HCEC 1CT (cell line): ENCODE data around the gene OTOP1.
A peak's percentile ranks its signal among the peaks of the same experiment; 100 is the strongest.
"Not testable (repeated sequence)": the region's sequence is repeated elsewhere in the genome, so short reads cannot be mapped to it uniquely, and the experiment has no call there.

Experiments used
- DNase-seq: peaks from one replicate; pipeline ENCODE4 v3.0.0-alpha.2; 2017

Gene OTOP1

DNA sequence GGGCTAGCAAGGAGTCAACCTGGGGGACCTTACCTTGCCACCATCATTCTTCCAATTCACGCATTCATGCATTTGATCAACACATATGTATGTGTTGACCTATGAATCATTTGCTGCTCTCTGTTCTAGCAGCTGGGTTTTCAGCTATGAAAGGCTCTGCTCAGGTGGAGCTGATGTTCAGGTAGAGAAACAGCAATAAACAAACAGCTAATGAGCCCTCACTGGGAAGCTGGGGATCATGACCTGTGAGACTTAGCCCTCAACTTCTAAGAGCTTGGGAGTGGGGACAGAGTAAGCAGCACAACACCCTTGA, 1.6 kb upstream of the OTOP1 start:
- DNase-seq: no peak

DNA sequence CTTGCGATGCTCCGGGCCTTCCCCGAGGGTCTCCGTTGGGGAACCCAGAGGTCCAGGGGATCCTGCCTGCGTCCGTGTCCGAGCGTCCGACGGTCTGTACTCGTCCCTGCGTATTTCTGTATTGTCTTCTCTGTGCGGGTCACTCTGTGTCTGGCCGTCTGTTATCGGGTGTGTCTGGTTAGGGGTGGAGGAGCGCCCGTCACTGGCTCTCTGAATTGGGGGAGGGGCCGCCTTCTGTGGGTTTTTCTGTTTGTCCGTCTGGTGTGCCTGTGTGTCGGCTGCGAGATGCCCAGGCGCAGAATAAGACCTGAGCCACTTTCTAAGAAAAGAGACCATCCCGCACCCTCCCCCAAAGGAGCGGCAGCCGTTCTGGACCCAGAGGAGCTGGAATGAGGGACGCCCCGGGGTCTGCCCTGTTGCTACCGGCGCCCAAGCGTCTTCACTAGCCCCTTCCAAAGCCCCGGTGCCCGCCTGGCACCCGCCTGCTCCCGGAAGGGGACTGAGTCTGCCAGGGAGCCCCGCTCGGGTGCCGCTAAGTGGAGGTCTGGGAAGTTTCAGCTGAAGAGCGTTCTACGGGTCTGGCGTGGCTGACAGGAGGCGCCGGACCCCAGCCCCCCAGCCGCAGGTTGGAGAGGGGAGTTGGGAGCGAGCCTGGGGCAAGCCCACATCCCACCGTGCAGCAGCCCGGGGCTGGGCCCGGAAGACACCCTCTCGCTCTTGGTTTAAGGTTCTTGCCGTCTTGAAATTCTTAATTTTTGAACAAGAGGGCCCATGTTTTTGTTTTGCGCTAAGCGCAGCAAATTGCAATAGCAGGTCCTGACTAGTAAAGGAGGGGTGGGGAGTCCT, 1.0 kb upstream of the OTOP1 start:
- no peak for DNase-seq

DNA sequence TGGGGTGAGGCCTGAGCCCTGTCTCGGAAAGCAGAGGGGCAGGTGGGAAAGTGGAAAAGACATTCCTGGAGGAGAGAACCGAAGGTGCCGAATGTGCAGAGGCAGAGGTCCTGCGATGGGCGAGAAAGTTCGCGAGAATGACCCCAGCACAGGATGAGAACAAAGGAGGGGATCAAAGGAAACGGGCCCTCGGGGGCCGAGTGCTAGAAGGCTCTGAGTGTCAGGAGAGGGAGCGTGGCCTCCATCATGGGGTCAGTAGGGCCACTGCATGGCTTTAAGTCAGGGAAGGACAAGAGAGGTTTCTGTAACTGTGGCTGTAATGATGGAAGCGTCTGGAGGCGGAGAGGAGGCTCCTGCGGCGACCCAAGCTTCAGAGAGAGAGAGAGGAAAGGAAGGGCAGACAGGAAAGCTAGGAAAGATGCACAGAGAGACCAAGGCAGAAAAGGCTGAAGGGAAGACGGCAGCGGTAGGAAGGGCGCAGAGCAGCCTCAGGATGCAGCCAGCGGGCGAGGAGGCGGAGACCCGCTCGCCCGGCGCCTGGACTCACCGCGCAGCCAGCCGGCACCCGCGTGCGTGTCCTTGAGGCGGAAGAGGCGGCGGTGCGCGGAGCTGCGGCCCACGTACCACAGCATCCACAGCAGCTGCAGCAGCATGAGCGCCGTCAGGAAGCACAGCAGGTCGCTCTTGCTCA, 669 bp downstream of the OTOP1 start:
- no peak for DNase-seq

DNA sequence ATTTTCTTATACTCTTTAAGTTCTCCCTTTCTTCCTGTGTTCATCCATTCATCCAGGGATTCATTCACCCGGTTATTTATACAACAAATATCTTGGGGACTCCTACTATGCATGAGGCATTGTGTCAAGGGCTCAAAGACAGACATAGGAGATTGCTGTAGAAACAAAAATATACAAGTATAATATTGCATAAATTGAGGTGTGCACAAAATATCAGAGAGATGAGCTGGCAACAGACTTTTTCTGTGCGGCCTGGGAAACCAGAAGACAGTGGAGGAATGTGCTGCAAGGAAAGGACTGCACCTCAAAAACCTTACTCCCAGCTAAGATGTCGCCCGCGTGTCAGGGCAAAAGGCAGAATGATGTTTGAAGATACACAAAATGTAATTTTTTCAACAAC, 9.6 kb downstream of the OTOP1 start:
- peak; percentile 0 for DNase-seq

DNA sequence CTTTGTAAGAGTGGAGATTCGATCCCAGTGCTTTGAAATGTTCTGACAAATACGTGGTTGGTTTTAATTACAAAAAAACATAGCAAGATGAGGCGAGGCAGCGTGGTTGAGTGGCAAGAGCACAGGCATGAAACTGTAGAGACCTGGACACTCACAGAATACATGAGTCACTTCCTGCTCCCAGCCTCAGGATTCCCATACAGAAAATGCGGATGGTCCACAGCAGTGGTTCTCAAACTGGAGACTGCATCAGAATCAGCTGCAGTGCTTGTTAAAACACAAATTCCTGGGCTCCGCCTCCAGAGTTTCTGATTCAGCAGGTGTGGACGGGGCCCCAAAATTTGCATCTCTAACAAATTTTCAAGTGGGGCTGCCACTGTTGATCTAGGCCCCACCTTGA, 10.1 kb downstream of the OTOP1 start:
- peak; percentile 34 for DNase-seq

DNA sequence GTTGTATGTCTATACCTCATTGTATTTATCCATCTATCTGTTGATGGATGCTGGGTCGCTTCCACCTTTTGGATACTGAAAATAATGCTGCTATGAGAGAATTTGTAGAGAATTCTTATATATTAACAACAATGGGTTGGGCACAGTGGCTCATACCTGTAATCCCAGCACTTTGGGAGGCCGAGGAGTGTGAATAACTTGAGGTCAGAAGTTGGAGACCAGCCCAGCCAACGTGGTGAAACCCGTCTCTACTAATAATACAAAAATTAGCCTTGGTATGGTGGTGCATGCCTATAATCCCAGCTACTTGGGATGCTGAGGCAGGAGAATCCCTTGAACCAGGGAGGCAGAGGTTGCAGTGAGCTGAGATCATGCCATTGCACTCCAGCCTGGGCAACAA, 13.1 kb downstream of the OTOP1 start:
- DNase-seq: not testable (repeated sequence)

DNA sequence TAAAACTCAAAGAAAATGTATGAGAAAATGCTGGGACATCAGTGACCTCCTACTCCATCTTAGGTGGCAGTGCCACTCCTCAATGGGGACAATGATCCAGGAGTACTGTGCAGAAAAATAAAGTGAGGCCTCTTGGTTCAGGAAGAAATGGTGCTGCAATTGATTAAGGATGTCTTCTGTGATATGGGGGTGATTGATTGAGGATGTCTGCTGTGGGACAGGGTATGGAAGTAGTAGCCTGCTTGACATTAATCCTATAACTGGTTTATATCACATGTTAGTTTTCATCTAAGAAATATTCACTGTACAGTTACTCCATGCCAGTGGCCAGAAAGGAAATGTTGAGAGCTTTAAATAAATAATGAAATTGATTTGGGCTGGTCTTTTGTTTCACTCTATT, 20.5 kb downstream of the OTOP1 start:
- no peak for DNase-seq

- DNase-seq: no peak
These were observed 22.4 kb downstream of the OTOP1 start for GRCh38 chr4:4204401-4204745.

- DNase-seq: no peak
These were observed 22.9 kb downstream of the OTOP1 start for GRCh38 chr4:4203688-4204400.

GRCh38 chr4:4202510-4202909, 24.2 kb downstream of the OTOP1 start:
- DNase-seq: no peak

DNA sequence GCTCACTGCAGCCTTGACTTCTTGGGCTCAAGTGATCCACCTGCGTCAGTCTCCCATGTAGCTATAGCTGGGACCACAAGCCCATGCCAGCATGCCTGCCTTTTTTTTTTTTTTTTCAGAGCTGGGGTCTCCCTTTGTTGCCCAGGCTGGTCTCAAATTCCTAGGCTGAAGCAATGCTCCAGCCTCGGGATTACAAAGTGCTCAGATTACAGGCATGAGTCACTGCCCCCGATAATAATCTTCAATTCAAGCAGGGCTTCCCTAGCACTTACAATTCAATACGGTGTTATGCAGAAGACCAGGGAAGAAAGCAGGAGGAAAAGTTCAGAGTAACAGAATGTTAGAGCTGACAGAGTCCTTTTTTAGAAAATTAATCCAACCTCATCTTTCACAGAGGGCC, 26.1 kb downstream of the OTOP1 start:
- no peak for DNase-seq

DNA sequence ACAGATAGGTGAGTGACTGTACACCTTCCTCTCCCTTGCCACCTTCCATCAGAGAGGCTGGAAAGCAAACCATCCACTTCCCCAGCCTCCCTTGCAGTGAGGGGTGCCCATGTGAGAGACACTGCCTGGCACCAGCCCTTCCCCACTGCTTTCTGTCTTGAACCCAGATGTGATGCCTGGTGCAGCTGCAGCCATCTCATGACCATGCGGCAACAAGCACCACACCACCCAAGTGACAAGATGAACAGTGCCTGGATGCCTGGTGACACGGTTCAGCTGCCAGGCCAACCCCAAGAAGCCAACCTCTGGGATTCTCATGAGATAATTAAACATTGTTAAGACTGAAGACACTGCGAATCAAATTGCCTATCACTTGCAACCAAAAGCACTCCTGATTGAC, 31.4 kb downstream of the OTOP1 start:
- no peak for DNase-seq

DNA sequence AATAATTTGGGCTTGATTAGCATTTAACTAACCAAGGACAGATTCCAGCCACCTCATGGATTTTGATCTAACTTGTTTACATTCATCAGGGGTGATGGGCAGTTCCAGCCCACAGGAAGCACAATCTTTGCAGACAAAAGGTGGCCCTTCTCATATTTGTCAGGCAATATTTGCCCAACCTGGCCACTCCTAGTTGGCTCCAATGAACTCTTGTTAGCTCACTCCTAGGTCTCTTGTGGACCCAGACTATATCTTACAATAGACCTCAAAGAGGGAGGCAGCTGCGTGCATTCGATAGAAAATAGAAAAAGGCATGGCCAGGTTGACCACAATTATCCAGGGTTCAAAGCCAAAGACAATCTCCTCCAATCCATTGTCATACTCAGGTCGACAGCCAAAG, 38.2 kb downstream of the OTOP1 start:
- not testable (repeated sequence) for DNase-seq

DNA sequence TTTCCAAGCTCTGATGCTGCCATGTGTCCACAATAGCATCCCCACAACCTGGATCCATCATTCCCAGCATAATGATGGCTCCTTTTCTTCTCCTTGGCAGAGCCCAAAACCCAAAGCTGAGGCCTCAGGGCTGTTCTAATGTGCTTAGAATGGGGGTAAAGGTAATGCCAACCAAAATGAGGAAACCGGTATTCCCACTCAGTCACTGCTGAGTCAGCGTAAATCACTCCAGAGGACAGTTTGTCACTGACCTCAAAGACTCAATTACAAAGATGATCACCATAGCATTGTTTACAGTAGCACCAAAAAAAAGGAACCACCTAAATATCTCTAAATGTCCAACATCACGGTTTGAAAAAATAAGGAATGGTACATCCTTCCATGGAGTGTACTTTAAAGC, 41.2 kb downstream of the OTOP1 start:
- DNase-seq: no peak

GRCh38 chr4:4182835-4183568, 43.7 kb downstream of the OTOP1 start:
- DNase-seq: peak; percentile 1

GRCh38 chr4:4170596-4171150, 56.1 kb downstream of the OTOP1 start:
- no peak for DNase-seq

- not testable (repeated sequence) for DNase-seq
These were observed 58.5 kb downstream of the OTOP1 start for GRCh38 chr4:4167981-4168780.

- DNase-seq: not testable (repeated sequence)
These were observed 59.7 kb downstream of the OTOP1 start for GRCh38 chr4:4166986-4167385.

DNA sequence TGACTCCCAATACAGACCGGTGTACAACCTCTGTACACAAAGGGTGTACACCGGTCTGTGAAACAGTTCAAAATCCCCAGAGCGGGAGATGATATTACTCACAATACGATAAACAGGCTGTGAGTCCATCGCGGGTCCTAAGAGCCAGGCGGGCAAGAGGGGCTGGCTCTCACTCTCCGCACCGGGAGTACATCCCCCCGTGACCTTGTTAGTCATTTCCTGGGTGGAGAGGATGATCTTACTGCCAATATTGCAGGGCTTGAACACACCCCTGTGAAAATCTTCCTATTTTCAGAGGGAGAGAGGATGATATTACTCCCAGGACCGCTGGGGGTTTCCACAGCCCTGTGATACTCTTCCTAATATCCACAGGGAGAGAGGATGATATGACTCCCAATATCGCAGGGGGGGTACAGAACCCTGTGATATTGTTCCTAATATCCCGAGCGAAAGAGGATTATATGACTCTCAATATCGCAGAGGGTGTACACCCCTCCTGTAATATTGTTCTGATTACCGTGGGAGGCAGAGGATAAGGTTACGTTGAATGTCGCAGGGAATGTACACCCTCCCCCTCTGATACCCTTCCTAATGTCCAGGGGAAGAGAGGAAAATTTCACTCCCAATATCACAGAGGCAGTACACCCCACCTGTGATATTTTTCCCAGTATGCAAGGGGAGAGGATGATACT, 60.9 kb downstream of the OTOP1 start:
- DNase-seq: not testable (repeated sequence)

- DNase-seq: not testable (repeated sequence)
These were observed 62.1 kb downstream of the OTOP1 start for GRCh38 chr4:4164532-4165173.

DNA sequence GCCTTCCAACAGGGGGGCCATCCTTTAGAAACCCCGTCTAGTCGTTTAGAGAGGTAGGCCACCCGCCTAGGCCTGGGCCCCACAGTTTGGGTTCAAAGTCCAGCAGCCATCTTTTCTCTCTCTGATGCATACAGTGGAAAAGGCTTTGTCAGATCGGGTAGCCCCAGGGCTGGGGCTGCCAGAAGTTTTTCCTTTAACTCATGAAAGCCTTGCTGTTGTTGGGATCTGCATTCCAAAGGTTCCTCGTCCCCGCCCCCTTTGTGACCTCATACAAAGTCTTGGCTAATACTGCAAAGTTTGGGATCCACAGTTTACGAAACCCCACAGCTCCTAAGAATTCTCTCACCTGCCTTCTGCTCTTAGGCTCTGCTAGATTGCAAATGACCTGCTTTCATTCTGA, 64.5 kb downstream of the OTOP1 start:
- not testable (repeated sequence) for DNase-seq
